Uterus (tissue), 2 donors: ENCODE measurements around the gene CBX2.

Source experiments
- POLR2A ChIP-seq, 2 donors: fragments of 450-650 bp; IDR thresholded peaks; one replicate each; pipeline ENCODE4 v1.6.1; 2016; ENCODE audit warnings: antibody characterized with exemption in 2 of 2, mild to moderate bottlenecking in 1 of 2, moderate library complexity in 1 of 2
- TF ChIP-seq, protein P1 (sequence below), 4 experiments: fragments of 200-600 bp in 2 of 4; fragments of 450-650 bp in 2 of 4; sonication (generic) in 2 of 4; IDR thresholded peaks; one replicate each; pipeline ENCODE4 v1.5.1; 2016 to 2019; ENCODE audit warnings: antibody characterized with exemption in 4 of 4, mild to moderate bottlenecking in 2 of 4, moderate library complexity in 1 of 4

DNA sequence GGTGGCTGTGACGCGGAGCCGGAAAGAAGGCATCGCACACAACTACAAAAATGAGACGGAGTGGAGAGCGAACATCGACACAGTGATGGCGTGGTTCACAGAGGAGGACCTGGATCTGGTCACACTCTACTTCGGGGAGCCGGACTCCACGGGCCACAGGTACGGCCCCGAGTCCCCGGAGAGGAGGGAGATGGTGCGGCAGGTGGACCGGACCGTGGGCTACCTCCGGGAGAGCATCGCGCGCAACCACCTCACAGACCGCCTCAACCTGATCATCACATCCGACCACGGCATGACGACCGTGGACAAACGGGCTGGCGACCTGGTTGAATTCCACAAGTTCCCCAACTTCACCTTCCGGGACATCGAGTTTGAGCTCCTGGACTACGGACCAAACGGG is 42.9 kb upstream of the CBX2 start:
- TF ChIP-seq, protein P1, sequence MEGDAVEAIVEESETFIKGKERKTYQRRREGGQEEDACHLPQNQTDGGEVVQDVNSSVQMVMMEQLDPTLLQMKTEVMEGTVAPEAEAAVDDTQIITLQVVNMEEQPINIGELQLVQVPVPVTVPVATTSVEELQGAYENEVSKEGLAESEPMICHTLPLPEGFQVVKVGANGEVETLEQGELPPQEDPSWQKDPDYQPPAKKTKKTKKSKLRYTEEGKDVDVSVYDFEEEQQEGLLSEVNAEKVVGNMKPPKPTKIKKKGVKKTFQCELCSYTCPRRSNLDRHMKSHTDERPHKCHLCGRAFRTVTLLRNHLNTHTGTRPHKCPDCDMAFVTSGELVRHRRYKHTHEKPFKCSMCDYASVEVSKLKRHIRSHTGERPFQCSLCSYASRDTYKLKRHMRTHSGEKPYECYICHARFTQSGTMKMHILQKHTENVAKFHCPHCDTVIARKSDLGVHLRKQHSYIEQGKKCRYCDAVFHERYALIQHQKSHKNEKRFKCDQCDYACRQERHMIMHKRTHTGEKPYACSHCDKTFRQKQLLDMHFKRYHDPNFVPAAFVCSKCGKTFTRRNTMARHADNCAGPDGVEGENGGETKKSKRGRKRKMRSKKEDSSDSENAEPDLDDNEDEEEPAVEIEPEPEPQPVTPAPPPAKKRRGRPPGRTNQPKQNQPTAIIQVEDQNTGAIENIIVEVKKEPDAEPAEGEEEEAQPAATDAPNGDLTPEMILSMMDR (IDR thresholded peaks at IDR 0.05), result no peak
- no peak for TF ChIP-seq POLR2A (IDR thresholded peaks at IDR 0.05)
